Nephron progenitor cell (in vitro differentiated cells): Measurements from ENCODE around the gene KIF18B.

Source experiments
- DNase-seq: peaks from one replicate; pipeline ENCODE4 v3.0.0; 2021
- H3K27ac Mint-ChIP-seq: 2 replicates; pipeline ENCODE4 v1.8.0; 2021; ENCODE audit warnings: mild to moderate bottlenecking, moderate library complexity, mixed read lengths
- H3K27me3 Mint-ChIP-seq: 2 replicates; pipeline ENCODE4 v1.8.0; 2021; ENCODE audit warnings: mild to moderate bottlenecking, low read depth, mixed read lengths; ENCODE audit not compliant: poor library complexity
- H3K36me3 Mint-ChIP-seq: 2 replicates; pipeline ENCODE4 v1.8.0; 2021; ENCODE audit warnings: low read depth, mixed read lengths
- H3K4me1 Mint-ChIP-seq: 2 replicates; pipeline ENCODE4 v1.8.0; 2021; ENCODE audit warnings: mixed read lengths
- H3K4me3 Mint-ChIP-seq: 2 replicates; pipeline ENCODE4 v1.8.0; 2021; ENCODE audit warnings: mild to moderate bottlenecking, moderate library complexity, mixed read lengths
- H3K9me3 Mint-ChIP-seq: 2 replicates; pipeline ENCODE4 v1.8.0; 2021; ENCODE audit warnings: mild to moderate bottlenecking, moderate library complexity, mixed read lengths
- CTCF ChIP-seq: fragments of 200-600 bp; sonication (generic); IDR thresholded peaks from 2 replicates; pipeline ENCODE4 v1.5.0; 2021; ENCODE audit warnings: antibody characterized with exemption

The KIF18B gene

GRCh38 chr17:44926821-44927525 is 20.6 kb downstream of the KIF18B start:
- Mint-ChIP-seq H3K4me1 (peaks cover 10% of the 10 kb centered on the region), H3K4me3 (no peak overlapping the region), H3K27me3 (peaks cover 2% of the 10 kb centered on the region), H3K36me3 (peaks cover 41% of the 10 kb centered on the region), H3K27ac (no peak overlapping the region), H3K9me3 (no peaks in the 10 kb centered on the region)
- no peak for TF ChIP-seq CTCF
- DNase-seq: no peak

GRCh38 chr17:44925731-44926697 is 21.6 kb downstream of the KIF18B start:
- TF ChIP-seq CTCF: no peak
- Mint-ChIP-seq H3K4me1 (peaks cover 17% of the 10 kb centered on the region), H3K27me3 (peaks cover 5% of the 10 kb centered on the region), H3K4me3 (no peak overlapping the region), H3K27ac (peak overlapping the region; percentile 78), H3K36me3 (peaks cover 36% of the 10 kb centered on the region), H3K9me3 (no peaks in the 10 kb centered on the region)
- no peak for DNase-seq

GRCh38 chr17:44924107-44924544 is 23.4 kb downstream of the KIF18B start:
- no peak for TF ChIP-seq CTCF

GRCh38 chr17:44922746-44923470 is 24.7 kb downstream of the KIF18B start:
- H3K4me3 Mint-ChIP-seq: no peak overlapping the region
- H3K36me3 Mint-ChIP-seq: peaks cover 19% of the 10 kb centered on the region
- peaks cover 30% of the 10 kb centered on the region for H3K4me1 Mint-ChIP-seq
- H3K27ac Mint-ChIP-seq: no peak overlapping the region
- DNase-seq: no peak
- TF ChIP-seq CTCF: no peak
- peaks cover 19% of the 10 kb centered on the region for H3K27me3 Mint-ChIP-seq
- H3K9me3 Mint-ChIP-seq: no peaks in the 10 kb centered on the region

More at GRCh38 chr17:44924107-44924544, 23.4 kb downstream of the KIF18B start:
- H3K4me1 Mint-ChIP-seq: peaks cover 30% of the 10 kb centered on the region
- H3K27ac Mint-ChIP-seq: peak overlapping the region; percentile 14
- peaks cover 21% of the 10 kb centered on the region for H3K36me3 Mint-ChIP-seq
- no peaks in the 10 kb centered on the region for H3K9me3 Mint-ChIP-seq
- H3K27me3 Mint-ChIP-seq: peaks cover 12% of the 10 kb centered on the region
- no peak overlapping the region for H3K4me3 Mint-ChIP-seq
- DNase-seq: no peak

GRCh38 chr17:44922136-44922535 is 25.4 kb downstream of the KIF18B start:
- Mint-ChIP-seq H3K4me3 (no peak overlapping the region), H3K36me3 (peaks cover 13% of the 10 kb centered on the region), H3K4me1 (peaks cover 30% of the 10 kb centered on the region), H3K9me3 (no peaks in the 10 kb centered on the region), H3K27me3 (peaks cover 19% of the 10 kb centered on the region), H3K27ac (no peak overlapping the region)
- no peak for DNase-seq
- TF ChIP-seq CTCF: no peak
